Measurements from ENCODE around the gene TADA2A.

The TADA2A gene

GRCh38 chr17:37422971-37423625 is 16.4 kb downstream of the TADA2A start:
- Histone ChIP-seq H4K91ac (ENCODE audit: low read depth, low read length) (no peak overlapping the region), H4K12ac (ENCODE audit: low read depth, low read length) (no peak overlapping the region), H2AK5ac (ENCODE audit: low read length) (no peak overlapping the region), H2BK120ac (ENCODE audit: insufficient read depth, low read length, poor library complexity) (no peak overlapping the region), H3K9ac (ENCODE audit: low read length) (no peak overlapping the region), H3K4ac (ENCODE audit: low read depth, low read length) (no peak overlapping the region), H3K27me3 (ENCODE audit: insufficient read depth, low read length) (no peaks in the 10 kb centered on the region), H3K23ac (ENCODE audit: low read length) (no peak overlapping the region), H3K79me2 (ENCODE audit: control insufficient read depth, insufficient read depth, low read length, poor library complexity) (no peaks in the 10 kb centered on the region), H3K14ac (ENCODE audit: low read length) (no peak overlapping the region), H2BK12ac (ENCODE audit: low read length) (no peak overlapping the region), H2AFZ (ENCODE audit: insufficient read depth, low read length, poor library complexity) (no peak overlapping the region), H3K9me3 (ENCODE audit: insufficient read depth, low read depth, low read length) (no peaks in the 10 kb centered on the region), H4K8ac (ENCODE audit: low read depth, low read length) (no peak overlapping the region), H3K79me1 (ENCODE audit: low read length) (no peaks in the 10 kb centered on the region), H3K4me3 (ENCODE audit: low read depth, low read length) (no peak overlapping the region), H3K4me1 (ENCODE audit: control insufficient read depth in 1 of 2, insufficient read depth in 2 of 2, low read length in 2 of 2) (no peaks in the 10 kb centered on the region), H3K18ac (ENCODE audit: low read length) (no peak overlapping the region), H3K36me3 (ENCODE audit: control insufficient read depth in 1 of 2, insufficient read depth in 2 of 2, low read length in 2 of 2) (peaks cover 24 to 30% of the 10 kb centered on the region in 2 experiments), H3K27ac (ENCODE audit: low read depth, low read length) (no peak overlapping the region), H3K4me2 (ENCODE audit: low read length) (no peak overlapping the region), H2BK5ac (ENCODE audit: low read depth, low read length, poor library complexity) (no peak overlapping the region)
- no CpG with 5 or more reads among the region's 4 CpGs for WGBS (ENCODE audit: extremely low coverage, insufficient coverage, insufficient read length)
- DNase-seq: peak; percentile 30 to 54

GRCh38 chr17:37425268-37425667 is 18.6 kb downstream of the TADA2A start:
- DNase-seq: no peak
- Histone ChIP-seq H2BK5ac (ENCODE audit: low read depth, low read length, poor library complexity) (no peak overlapping the region), H3K9ac (ENCODE audit: low read length) (no peak overlapping the region), H2BK120ac (ENCODE audit: insufficient read depth, low read length, poor library complexity) (no peak overlapping the region), H3K23ac (ENCODE audit: low read length) (no peak overlapping the region), H3K4me1 (ENCODE audit: control insufficient read depth in 1 of 2, insufficient read depth in 2 of 2, low read length in 2 of 2) (no peaks in the 10 kb centered on the region), H3K27ac (ENCODE audit: low read depth, low read length) (no peak overlapping the region), H4K91ac (ENCODE audit: low read depth, low read length) (no peak overlapping the region), H3K36me3 (ENCODE audit: control insufficient read depth in 1 of 2, insufficient read depth in 2 of 2, low read length in 2 of 2) (peaks cover 22 to 25% of the 10 kb centered on the region in 2 experiments), H3K79me1 (ENCODE audit: low read length) (no peaks in the 10 kb centered on the region), H3K14ac (ENCODE audit: low read length) (no peak overlapping the region), H3K4ac (ENCODE audit: low read depth, low read length) (no peak overlapping the region), H4K12ac (ENCODE audit: low read depth, low read length) (no peak overlapping the region), H3K4me2 (ENCODE audit: low read length) (no peak overlapping the region), H3K9me3 (ENCODE audit: insufficient read depth, low read depth, low read length) (no peaks in the 10 kb centered on the region), H2AFZ (ENCODE audit: insufficient read depth, low read length, poor library complexity) (no peak overlapping the region), H4K8ac (ENCODE audit: low read depth, low read length) (no peak overlapping the region), H3K4me3 (ENCODE audit: low read depth, low read length) (no peak overlapping the region), H2AK5ac (ENCODE audit: low read length) (no peak overlapping the region), H3K79me2 (ENCODE audit: control insufficient read depth, insufficient read depth, low read length, poor library complexity) (no peaks in the 10 kb centered on the region), H3K18ac (ENCODE audit: low read length) (no peak overlapping the region), H3K27me3 (ENCODE audit: insufficient read depth, low read length) (no peaks in the 10 kb centered on the region), H2BK12ac (ENCODE audit: low read length) (no peak overlapping the region)
- WGBS (ENCODE audit: extremely low coverage, insufficient coverage, insufficient read length): no CpG with 5 or more reads among the region's 1 CpG

- no CpG with 5 or more reads among the region's 3 CpGs for WGBS (ENCODE audit: extremely low coverage, insufficient coverage, insufficient read length)
- no peaks in the 10 kb centered on the region for H3K27me3 ChIP-seq (ENCODE audit: insufficient read depth, low read length)
- no peaks in the 10 kb centered on the region for H3K9me3 ChIP-seq (ENCODE audit: insufficient read depth, low read depth, low read length)
Measured at GRCh38 chr17:37429039-37429438, 22.4 kb downstream of the TADA2A start.

GRCh38 chr17:37429453-37429852 is 22.8 kb downstream of the TADA2A start:
- Histone ChIP-seq H3K14ac (ENCODE audit: low read length) (no peak overlapping the region), H3K4me1 (ENCODE audit: control insufficient read depth in 1 of 2, insufficient read depth in 2 of 2, low read length in 2 of 2) (no peaks in the 10 kb centered on the region), H2AK5ac (ENCODE audit: low read length) (no peak overlapping the region), H2BK5ac (ENCODE audit: low read depth, low read length, poor library complexity) (no peak overlapping the region), H3K27ac (ENCODE audit: low read depth, low read length) (no peak overlapping the region), H2BK120ac (ENCODE audit: insufficient read depth, low read length, poor library complexity) (no peak overlapping the region), H3K4ac (ENCODE audit: low read depth, low read length) (no peak overlapping the region), H3K4me2 (ENCODE audit: low read length) (no peak overlapping the region), H3K79me2 (ENCODE audit: control insufficient read depth, insufficient read depth, low read length, poor library complexity) (no peaks in the 10 kb centered on the region), H3K23ac (ENCODE audit: low read length) (no peak overlapping the region), H3K27me3 (ENCODE audit: insufficient read depth, low read length) (no peaks in the 10 kb centered on the region), H2AFZ (ENCODE audit: insufficient read depth, low read length, poor library complexity) (no peak overlapping the region), H4K8ac (ENCODE audit: low read depth, low read length) (no peak overlapping the region), H3K36me3 (ENCODE audit: control insufficient read depth in 1 of 2, insufficient read depth in 2 of 2, low read length in 2 of 2) (peaks cover 15 to 20% of the 10 kb centered on the region in 2 experiments), H4K91ac (ENCODE audit: low read depth, low read length) (no peak overlapping the region), H3K4me3 (ENCODE audit: low read depth, low read length) (no peak overlapping the region), H2BK12ac (ENCODE audit: low read length) (no peak overlapping the region), H4K12ac (ENCODE audit: low read depth, low read length) (no peak overlapping the region), H3K79me1 (ENCODE audit: low read length) (no peaks in the 10 kb centered on the region), H3K9me3 (ENCODE audit: insufficient read depth, low read depth, low read length) (no peaks in the 10 kb centered on the region), H3K18ac (ENCODE audit: low read length) (no peak overlapping the region), H3K9ac (ENCODE audit: low read length) (no peak overlapping the region)
- no peak for DNase-seq
- no CpG with 5 or more reads among the region's 1 CpG for WGBS (ENCODE audit: extremely low coverage, insufficient coverage, insufficient read length)

More at GRCh38 chr17:37429039-37429438, 22.4 kb downstream of the TADA2A start:
- Histone ChIP-seq H3K4me3 (ENCODE audit: low read depth, low read length) (no peak overlapping the region), H3K36me3 (ENCODE audit: control insufficient read depth in 1 of 2, insufficient read depth in 2 of 2, low read length in 2 of 2) (peaks cover 18 to 24% of the 10 kb centered on the region in 2 experiments), H3K4me2 (ENCODE audit: low read length) (no peak overlapping the region), H3K18ac (ENCODE audit: low read length) (no peak overlapping the region), H3K14ac (ENCODE audit: low read length) (no peak overlapping the region), H4K91ac (ENCODE audit: low read depth, low read length) (no peak overlapping the region), H3K27ac (ENCODE audit: low read depth, low read length) (no peak overlapping the region), H2AFZ (ENCODE audit: insufficient read depth, low read length, poor library complexity) (no peak overlapping the region), H3K4me1 (ENCODE audit: control insufficient read depth in 1 of 2, insufficient read depth in 2 of 2, low read length in 2 of 2) (no peaks in the 10 kb centered on the region), H4K8ac (ENCODE audit: low read depth, low read length) (no peak overlapping the region), H3K79me1 (ENCODE audit: low read length) (no peaks in the 10 kb centered on the region), H4K12ac (ENCODE audit: low read depth, low read length) (no peak overlapping the region), H2AK5ac (ENCODE audit: low read length) (no peak overlapping the region), H2BK120ac (ENCODE audit: insufficient read depth, low read length, poor library complexity) (no peak overlapping the region), H3K79me2 (ENCODE audit: control insufficient read depth, insufficient read depth, low read length, poor library complexity) (no peaks in the 10 kb centered on the region), H2BK12ac (ENCODE audit: low read length) (no peak overlapping the region), H3K9ac (ENCODE audit: low read length) (no peak overlapping the region), H3K4ac (ENCODE audit: low read depth, low read length) (no peak overlapping the region), H3K23ac (ENCODE audit: low read length) (no peak overlapping the region), H2BK5ac (ENCODE audit: low read depth, low read length, poor library complexity) (no peak overlapping the region)
- no peak for DNase-seq
